Measurements from ENCODE around the gene TSPAN4.

The TSPAN4 gene

DNA sequence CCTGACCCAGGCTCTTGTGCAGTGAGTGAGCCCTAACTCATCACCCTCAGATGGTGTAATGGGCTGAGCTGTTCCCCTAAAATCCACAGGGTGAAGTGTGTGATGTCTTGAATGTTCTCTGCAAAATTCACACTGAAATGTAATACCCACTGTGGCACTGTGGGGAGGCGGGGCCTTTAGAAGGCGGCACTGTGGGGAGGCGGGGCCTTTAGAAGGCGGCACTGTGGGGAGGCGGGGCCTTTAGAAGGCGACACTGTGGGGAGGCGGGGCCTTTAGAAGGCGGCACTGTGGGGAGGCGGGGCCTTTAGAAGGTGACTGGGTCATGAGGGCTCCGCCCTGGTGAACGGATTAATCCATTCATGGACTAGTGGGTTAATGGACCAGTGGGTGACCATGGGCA, 34.9 kb downstream of the TSPAN4 start:
- TF ChIP-seq ZFP30 (CRISPR knock-in tag; IDR thresholded peaks at IDR 0.05) (no peak), TOX (CRISPR knock-in tag; IDR thresholded peaks at IDR 0.05; ENCODE audit: borderline replicate concordance) (no peak), SNAI2 (CRISPR knock-in tag; IDR thresholded peaks at IDR 0.05) (no peak), CSDC2 (CRISPR knock-in tag; IDR thresholded peaks at IDR 0.05) (no peak), ZC3H10 (CRISPR knock-in tag; IDR thresholded peaks at IDR 0.05) (no peak), ARNTL (CRISPR knock-in tag; IDR thresholded peaks at IDR 0.05; ENCODE audit: borderline replicate concordance, low read depth) (no peak), GLIS3 (CRISPR knock-in tag; IDR thresholded peaks at IDR 0.05) (no peak), RARB (CRISPR knock-in tag; IDR thresholded peaks at IDR 0.05) (no peak), ZNF565 (CRISPR knock-in tag; conservative IDR thresholded peaks at IDR 0.05; ENCODE audit: low read depth) (no peak)
- TF ChIP-seq, protein P1, sequence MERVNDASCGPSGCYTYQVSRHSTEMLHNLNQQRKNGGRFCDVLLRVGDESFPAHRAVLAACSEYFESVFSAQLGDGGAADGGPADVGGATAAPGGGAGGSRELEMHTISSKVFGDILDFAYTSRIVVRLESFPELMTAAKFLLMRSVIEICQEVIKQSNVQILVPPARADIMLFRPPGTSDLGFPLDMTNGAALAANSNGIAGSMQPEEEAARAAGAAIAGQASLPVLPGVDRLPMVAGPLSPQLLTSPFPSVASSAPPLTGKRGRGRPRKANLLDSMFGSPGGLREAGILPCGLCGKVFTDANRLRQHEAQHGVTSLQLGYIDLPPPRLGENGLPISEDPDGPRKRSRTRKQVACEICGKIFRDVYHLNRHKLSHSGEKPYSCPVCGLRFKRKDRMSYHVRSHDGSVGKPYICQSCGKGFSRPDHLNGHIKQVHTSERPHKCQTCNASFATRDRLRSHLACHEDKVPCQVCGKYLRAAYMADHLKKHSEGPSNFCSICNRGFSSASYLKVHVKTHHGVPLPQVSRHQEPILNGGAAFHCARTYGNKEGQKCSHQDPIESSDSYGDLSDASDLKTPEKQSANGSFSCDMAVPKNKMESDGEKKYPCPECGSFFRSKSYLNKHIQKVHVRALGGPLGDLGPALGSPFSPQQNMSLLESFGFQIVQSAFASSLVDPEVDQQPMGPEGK (CRISPR knock-in tag; IDR thresholded peaks at IDR 0.05; ENCODE audit: borderline replicate concordance), result no peak
- ATAC-seq, result peak; percentile 64

DNA sequence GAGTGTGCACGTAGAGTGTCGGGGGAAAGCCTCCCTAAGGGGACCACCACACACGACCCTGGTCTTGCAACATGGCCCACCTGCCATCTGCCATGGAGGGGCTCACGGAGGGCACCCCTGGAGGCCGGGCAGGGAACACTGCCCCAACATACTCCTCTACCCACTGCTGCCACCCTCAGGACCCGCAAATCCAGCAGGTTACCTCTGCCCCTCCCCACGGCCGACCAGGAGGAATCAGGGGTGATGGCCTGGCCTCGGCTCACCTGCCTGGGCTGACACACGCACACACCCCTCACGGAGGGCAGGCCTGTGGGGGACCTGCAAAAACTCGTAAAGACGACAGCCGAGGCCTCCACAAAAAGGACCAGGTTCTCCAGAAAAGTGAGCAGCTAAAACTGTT, 37.8 kb downstream of the TSPAN4 start:
- ATAC-seq, result no peak
- TF ChIP-seq SNAI2 (CRISPR knock-in tag; IDR thresholded peaks at IDR 0.05) (no peak), ZFP30 (CRISPR knock-in tag; IDR thresholded peaks at IDR 0.05) (no peak)

DNA sequence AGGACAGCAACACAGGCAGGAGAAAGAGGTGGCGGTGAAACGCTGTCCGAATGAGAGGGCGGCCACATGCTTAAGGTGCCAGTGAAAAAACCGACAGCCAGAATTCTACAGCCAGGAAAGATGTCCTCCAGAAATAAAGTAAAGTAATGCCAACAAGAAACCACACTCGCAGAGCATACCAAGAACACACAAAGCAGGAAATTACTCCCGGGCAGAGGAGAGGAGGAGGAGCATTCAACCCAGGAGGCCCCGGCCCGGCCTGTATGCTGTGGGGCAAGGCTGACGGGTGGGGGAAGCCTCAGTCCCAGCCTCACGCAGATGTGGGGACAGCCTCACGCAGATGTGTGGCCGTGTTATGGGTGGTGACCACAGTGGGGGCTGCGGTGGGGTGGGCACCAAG, 39.9 kb downstream of the TSPAN4 start:
- TF ChIP-seq TCF4 (CRISPR knock-in tag; IDR thresholded peaks at IDR 0.05; ENCODE audit: borderline replicate concordance) (no peak), ZC3H10 (CRISPR knock-in tag; IDR thresholded peaks at IDR 0.05) (no peak), PPARA (CRISPR knock-in tag; IDR thresholded peaks at IDR 0.05; ENCODE audit: borderline replicate concordance) (no peak), ZNF70 (CRISPR knock-in tag; IDR thresholded peaks at IDR 0.05) (no peak), ZFP30 (CRISPR knock-in tag; IDR thresholded peaks at IDR 0.05) (no peak), RARB (CRISPR knock-in tag; IDR thresholded peaks at IDR 0.05) (no peak), OSR1 (CRISPR knock-in tag; IDR thresholded peaks at IDR 0.05) (no peak), TOX (CRISPR knock-in tag; IDR thresholded peaks at IDR 0.05; ENCODE audit: borderline replicate concordance) (no peak), BACH2 (CRISPR knock-in tag; IDR thresholded peaks at IDR 0.05; ENCODE audit: borderline replicate concordance) (no peak), ZNF565 (CRISPR knock-in tag; conservative IDR thresholded peaks at IDR 0.05; ENCODE audit: low read depth) (no peak), ZNF8 (CRISPR knock-in tag; IDR thresholded peaks at IDR 0.05) (no peak), ZFP3 (CRISPR knock-in tag; IDR thresholded peaks at IDR 0.05) (no peak), GLIS3 (CRISPR knock-in tag; IDR thresholded peaks at IDR 0.05) (no peak)
- TF ChIP-seq, protein P2, sequence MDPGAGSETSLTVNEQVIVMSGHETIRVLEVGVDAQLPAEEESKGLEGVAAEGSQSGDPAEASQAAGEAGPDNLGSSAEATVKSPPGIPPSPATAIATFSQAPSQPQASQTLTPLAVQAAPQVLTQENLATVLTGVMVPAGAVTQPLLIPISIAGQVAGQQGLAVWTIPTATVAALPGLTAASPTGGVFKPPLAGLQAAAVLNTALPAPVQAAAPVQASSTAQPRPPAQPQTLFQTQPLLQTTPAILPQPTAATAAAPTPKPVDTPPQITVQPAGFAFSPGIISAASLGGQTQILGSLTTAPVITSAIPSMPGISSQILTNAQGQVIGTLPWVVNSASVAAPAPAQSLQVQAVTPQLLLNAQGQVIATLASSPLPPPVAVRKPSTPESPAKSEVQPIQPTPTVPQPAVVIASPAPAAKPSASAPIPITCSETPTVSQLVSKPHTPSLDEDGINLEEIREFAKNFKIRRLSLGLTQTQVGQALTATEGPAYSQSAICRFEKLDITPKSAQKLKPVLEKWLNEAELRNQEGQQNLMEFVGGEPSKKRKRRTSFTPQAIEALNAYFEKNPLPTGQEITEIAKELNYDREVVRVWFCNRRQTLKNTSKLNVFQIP (CRISPR knock-in tag; IDR thresholded peaks at IDR 0.05; ENCODE audit: borderline replicate concordance, low read depth), result no peak
- ATAC-seq, result no peak

DNA sequence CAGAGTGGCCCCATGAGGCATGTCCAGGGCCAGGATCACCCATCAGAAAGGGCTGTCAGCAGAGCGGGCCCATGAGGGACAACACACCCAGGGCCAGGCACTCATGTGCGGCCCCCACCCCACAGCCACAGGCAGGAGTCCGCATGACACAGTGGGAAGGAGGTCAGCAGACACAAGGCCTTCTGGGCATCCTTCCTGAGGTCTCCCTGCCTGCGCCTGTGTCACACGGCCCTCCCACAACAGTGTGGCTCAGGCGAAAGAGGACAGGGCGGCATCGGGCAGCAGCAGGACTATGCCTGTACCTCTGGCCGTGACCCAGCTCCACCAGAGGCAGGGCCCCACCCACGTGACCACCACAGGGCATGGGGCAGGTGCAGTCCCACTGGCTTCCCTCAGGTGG, 40.9 kb downstream of the TSPAN4 start:
- ATAC-seq, result no peak
- TF ChIP-seq, protein P3, sequence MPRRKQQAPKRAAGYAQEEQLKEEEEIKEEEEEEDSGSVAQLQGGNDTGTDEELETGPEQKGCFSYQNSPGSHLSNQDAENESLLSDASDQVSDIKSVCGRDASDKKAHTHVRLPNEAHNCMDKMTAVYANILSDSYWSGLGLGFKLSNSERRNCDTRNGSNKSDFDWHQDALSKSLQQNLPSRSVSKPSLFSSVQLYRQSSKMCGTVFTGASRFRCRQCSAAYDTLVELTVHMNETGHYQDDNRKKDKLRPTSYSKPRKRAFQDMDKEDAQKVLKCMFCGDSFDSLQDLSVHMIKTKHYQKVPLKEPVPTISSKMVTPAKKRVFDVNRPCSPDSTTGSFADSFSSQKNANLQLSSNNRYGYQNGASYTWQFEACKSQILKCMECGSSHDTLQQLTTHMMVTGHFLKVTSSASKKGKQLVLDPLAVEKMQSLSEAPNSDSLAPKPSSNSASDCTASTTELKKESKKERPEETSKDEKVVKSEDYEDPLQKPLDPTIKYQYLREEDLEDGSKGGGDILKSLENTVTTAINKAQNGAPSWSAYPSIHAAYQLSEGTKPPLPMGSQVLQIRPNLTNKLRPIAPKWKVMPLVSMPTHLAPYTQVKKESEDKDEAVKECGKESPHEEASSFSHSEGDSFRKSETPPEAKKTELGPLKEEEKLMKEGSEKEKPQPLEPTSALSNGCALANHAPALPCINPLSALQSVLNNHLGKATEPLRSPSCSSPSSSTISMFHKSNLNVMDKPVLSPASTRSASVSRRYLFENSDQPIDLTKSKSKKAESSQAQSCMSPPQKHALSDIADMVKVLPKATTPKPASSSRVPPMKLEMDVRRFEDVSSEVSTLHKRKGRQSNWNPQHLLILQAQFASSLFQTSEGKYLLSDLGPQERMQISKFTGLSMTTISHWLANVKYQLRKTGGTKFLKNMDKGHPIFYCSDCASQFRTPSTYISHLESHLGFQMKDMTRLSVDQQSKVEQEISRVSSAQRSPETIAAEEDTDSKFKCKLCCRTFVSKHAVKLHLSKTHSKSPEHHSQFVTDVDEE (CRISPR knock-in tag; IDR thresholded peaks at IDR 0.05), result no peak
- TF ChIP-seq ZFP3 (CRISPR knock-in tag; IDR thresholded peaks at IDR 0.05) (no peak), ZNF8 (CRISPR knock-in tag; IDR thresholded peaks at IDR 0.05) (no peak), RARB (CRISPR knock-in tag; IDR thresholded peaks at IDR 0.05) (no peak), TOX (CRISPR knock-in tag; IDR thresholded peaks at IDR 0.05; ENCODE audit: borderline replicate concordance) (no peak), TCF4 (CRISPR knock-in tag; IDR thresholded peaks at IDR 0.05; ENCODE audit: borderline replicate concordance) (no peak), ZFP30 (CRISPR knock-in tag; IDR thresholded peaks at IDR 0.05) (no peak), BACH2 (CRISPR knock-in tag; IDR thresholded peaks at IDR 0.05; ENCODE audit: borderline replicate concordance) (no peak), SNAI2 (CRISPR knock-in tag; IDR thresholded peaks at IDR 0.05) (no peak), ZNF565 (CRISPR knock-in tag; conservative IDR thresholded peaks at IDR 0.05; ENCODE audit: low read depth) (no peak), PPARA (CRISPR knock-in tag; IDR thresholded peaks at IDR 0.05; ENCODE audit: borderline replicate concordance) (no peak), GLIS3 (CRISPR knock-in tag; IDR thresholded peaks at IDR 0.05) (no peak), CSDC2 (CRISPR knock-in tag; IDR thresholded peaks at IDR 0.05) (no peak), ZNF70 (CRISPR knock-in tag; IDR thresholded peaks at IDR 0.05) (no peak), ARNTL (CRISPR knock-in tag; IDR thresholded peaks at IDR 0.05; ENCODE audit: borderline replicate concordance, low read depth) (no peak)
- TF ChIP-seq, protein P4, sequence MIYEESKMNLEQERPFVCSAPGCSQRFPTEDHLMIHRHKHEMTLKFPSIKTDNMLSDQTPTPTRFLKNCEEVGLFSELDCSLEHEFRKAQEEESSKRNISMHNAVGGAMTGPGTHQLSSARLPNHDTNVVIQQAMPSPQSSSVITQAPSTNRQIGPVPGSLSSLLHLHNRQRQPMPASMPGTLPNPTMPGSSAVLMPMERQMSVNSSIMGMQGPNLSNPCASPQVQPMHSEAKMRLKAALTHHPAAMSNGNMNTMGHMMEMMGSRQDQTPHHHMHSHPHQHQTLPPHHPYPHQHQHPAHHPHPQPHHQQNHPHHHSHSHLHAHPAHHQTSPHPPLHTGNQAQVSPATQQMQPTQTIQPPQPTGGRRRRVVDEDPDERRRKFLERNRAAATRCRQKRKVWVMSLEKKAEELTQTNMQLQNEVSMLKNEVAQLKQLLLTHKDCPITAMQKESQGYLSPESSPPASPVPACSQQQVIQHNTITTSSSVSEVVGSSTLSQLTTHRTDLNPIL (CRISPR knock-in tag; IDR thresholded peaks at IDR 0.05; ENCODE audit: low read depth), result no peak
- TF ChIP-seq, protein P1 (CRISPR knock-in tag; IDR thresholded peaks at IDR 0.05; ENCODE audit: borderline replicate concordance), result no peak
- TF ChIP-seq, protein P2 (CRISPR knock-in tag; IDR thresholded peaks at IDR 0.05; ENCODE audit: borderline replicate concordance, low read depth), result no peak
